Astrocyte (in vitro differentiated cells and primary cell): ENCODE data around the gene SLC38A3.

Source experiments
- EZH2 ChIP-seq: IDR thresholded peaks from 2 replicates; pipeline ENCODE4 v1.6.1; 2012; ENCODE audit warnings: mild to moderate bottlenecking, low read length, inconsistent platforms; ENCODE audit not compliant: insufficient read depth
- TF ChIP-seq, protein P1 (sequence below): IDR thresholded peaks from 2 replicates; pipeline ENCODE4 v1.5.1; 2011; ENCODE audit warnings: low read depth, mild to moderate bottlenecking, inconsistent platforms, low read length, moderate library complexity; ENCODE audit not compliant: insufficient read depth

- TF ChIP-seq, protein P1, sequence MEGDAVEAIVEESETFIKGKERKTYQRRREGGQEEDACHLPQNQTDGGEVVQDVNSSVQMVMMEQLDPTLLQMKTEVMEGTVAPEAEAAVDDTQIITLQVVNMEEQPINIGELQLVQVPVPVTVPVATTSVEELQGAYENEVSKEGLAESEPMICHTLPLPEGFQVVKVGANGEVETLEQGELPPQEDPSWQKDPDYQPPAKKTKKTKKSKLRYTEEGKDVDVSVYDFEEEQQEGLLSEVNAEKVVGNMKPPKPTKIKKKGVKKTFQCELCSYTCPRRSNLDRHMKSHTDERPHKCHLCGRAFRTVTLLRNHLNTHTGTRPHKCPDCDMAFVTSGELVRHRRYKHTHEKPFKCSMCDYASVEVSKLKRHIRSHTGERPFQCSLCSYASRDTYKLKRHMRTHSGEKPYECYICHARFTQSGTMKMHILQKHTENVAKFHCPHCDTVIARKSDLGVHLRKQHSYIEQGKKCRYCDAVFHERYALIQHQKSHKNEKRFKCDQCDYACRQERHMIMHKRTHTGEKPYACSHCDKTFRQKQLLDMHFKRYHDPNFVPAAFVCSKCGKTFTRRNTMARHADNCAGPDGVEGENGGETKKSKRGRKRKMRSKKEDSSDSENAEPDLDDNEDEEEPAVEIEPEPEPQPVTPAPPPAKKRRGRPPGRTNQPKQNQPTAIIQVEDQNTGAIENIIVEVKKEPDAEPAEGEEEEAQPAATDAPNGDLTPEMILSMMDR: no peak
- TF ChIP-seq EZH2: no peak
Measured at GRCh38 chr3:50258029-50258680, 53.1 kb downstream of the SLC38A3 start.
